Measurements from ENCODE around the gene APP. TPM values are rescaled to one million over a fixed set of nuclear protein-coding genes. Genes with fewer than 3 reads are reported as not detected.

The APP gene
- polyA plus RNA-seq, 4 donors, result 714 to 973 (median 831) TPM

DNA sequence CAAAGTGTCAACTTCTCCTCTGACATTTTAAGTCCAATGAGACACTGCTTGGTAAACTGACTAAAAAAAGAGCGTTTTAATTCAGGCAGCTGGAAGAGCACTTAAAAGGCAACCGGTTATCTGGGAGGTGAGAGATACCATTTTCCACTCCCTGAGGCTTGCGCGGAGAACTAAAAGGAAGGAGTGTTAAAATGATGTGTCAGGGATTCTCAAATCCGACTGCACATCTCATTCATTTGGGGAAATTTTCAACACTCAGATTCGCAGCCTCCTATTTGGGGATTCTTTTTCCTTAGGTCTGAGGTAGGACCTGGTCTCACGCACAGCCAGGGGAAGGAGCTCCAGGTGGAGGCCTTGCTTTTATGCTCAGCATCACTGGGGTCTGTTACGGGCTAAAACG, 281.9 kb downstream of the APP start:
- DNase-seq (ENCODE audit: low read depth in 4 of 4, low spot score in 3 of 4), result no peak

DNA sequence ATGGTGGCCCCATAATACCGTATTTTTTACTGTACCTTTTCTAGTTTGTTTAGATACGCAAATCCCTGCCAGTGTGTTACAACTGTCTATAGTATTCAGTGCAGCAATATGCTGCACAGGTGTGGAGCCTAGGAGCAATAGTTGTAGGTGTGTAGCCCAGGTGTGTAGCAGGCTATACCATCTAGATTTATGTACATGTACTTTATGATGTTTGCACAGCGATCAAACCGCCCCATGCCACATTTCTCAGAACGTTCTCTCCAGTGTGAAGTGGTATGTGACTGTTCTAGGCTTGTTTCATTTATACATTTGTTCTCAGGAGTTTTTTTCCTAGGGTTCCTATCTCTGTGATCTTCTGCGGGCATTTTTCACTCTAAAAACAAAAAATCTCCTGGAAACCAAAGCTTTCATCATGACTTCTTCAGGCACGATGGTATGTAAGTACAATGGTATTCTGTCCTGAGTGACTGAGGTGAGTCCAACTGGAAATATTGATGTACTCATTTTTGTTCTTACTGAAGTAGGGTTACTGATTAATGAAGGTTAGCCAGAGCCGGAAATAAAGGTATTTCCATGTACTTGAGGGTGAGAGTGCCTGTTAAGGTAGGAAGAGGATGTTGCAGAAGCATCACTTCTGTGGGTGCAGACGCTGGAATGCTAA, 282.8 kb downstream of the APP start:
- no peak for DNase-seq (ENCODE audit: low read depth in 4 of 4, low spot score in 3 of 4)

DNA sequence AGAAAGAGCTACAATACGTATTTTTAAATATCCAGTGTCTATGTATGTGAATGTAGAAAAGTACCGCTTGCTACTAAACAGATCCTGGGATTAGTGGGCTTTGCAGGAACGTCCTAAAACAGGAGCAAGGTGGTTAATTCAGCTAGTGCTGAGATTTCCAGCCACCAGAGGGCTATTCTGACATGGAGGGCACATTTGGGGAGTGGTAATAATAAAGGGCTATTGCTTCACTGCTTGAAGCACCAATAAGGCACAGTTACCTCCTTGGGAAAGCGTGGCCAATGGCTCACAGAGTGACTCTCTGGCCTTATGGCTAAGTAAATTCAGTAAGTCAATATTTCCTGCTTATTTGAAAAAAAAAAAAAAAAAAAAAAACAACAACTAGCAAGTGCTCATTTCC, 283.4 kb downstream of the APP start:
- no peak for DNase-seq (ENCODE audit: low read depth in 4 of 4, low spot score in 3 of 4)

DNA sequence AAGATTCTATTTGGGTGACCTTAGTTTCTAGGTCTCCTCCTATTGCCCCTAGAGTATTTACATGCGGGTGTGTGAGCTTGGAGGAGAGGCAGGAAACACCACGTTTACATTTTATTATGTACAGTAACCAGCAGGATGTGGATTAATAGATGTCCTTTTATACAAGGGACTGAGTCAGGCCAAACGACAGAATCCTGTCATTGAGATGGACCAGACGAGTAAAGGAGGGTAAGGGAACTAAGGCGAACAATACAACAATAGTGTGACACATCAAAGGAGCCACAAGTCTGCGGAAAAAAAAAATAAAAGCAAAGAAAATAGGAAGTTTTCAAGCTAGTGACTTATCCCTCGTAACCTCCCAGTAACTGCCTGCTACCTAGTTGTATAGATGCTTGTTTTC, 284.7 kb downstream of the APP start:
- DNase-seq (ENCODE audit: low read depth in 4 of 4, low spot score in 3 of 4), result no peak

DNA sequence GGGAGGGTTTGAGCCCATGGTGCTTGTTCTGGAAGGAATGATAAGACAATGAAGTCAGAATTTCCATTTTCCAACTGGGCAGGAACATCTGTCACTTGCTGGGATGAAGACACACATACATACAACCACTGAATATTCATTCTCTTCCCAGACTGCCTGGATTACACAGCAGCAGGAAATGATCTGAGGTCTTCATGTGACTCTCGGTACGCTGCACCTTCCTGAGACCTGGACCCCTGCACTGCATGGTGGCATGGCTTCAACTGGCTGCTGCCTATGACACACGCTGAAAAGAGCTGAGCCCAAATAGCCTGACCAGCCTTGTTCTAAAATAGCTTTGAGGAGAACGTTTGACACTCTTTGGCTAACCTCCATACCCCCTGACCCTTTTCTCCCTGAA, 285.2 kb downstream of the APP start:
- no peak for DNase-seq (ENCODE audit: low read depth in 4 of 4, low spot score in 3 of 4)

DNA sequence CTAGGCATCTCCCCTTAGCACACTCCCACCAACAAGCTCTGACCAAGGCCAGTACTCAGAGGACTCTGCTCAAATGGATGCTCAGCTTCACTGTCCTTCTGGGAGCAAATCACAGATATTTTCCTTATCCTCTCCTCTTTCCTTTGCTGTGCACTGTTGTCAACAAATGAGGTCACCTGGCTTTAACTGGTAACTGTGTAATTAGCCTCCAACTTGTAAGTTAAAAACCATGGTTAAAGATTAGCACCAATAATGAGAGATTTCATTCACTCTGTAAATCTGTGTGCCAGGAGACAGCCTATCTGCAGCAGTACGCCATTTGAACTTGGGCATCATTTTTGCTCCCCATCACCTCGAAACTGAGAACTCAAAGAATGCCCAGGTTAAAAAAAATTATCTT, 286.3 kb downstream of the APP start:
- DNase-seq (ENCODE audit: low read depth in 4 of 4, low spot score in 3 of 4), result no peak

DNA sequence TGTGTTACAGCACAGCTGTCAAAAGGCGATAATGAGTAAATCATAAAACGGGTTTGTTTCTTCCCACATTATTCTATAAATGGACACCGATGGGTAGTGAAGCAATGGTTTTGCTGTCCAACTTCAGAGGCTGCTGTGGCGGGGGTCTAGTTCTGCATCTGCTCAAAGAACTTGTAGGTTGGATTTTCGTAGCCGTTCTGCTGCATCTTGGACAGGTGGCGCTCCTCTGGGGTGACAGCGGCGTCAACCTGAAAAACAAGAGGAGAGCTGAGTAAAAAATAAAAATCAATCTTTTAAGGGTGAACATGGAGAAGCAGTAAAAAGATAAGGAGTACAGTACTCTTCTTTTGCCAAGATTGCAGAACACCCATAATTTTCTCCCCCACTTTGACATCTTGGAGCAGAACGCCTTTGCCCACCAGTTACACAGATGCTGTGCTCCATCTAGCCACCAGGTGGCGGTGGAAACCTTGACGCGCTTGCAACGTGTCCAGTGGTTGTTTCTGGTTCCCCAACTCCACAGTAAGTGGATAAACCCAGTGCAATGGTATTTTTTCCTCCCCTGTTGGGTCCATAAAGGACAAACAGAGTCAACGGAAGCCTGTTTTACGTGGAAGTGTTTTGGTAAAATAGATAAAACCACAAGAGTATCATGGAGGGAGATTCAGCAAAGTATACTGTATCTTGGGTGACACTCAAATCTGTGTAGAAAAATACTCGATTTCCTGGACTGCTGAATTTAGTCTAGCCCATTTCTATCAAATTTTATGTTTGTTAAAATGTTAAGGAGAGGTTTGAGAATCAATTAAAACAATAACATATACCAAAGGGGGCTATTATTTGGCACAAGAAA, 288.8 kb downstream of the APP start:
- no peak for DNase-seq (ENCODE audit: low read depth in 4 of 4, low spot score in 3 of 4)

DNA sequence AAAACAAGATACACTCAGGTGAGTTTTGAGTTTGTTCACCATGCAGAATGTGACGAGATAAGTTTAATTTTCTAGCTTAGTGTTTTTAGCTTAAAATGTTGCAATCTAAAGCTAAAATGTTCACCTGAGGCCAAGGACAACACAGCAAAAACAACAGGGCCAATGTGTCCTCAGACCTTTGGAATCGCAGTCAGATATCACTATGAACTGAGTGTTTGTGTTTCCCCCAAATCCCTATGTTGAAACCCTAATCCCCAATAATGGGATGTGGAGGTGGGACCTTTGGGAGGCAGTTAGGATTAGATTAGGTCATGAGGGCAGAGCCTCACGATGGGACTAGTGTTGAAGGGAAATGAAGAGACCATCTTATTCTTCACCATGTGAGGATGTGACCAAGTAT, 291.4 kb downstream of the APP start:
- DNase-seq (ENCODE audit: low read depth in 4 of 4, low spot score in 3 of 4), result no peak

DNA sequence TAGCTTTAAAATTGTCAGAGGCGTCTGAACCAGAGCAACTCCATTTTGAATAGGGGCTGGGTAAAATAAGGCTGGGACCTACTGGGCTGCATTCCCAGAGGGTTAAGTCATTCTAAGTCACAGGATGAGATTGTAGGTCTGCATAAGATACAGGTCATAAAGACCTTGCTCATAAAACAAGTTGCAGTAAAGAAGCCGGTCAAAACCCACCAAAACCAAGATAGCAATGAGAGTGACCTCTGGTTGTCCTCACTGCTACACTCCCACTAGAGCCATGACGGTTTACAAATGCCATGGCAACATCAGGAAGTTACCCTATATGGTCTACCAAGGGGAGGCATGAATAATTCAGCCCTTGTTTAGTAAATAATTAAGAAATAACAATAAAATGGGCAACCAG, 292.2 kb downstream of the APP start:
- DNase-seq (ENCODE audit: low read depth in 4 of 4, low spot score in 3 of 4), result no peak

DNA sequence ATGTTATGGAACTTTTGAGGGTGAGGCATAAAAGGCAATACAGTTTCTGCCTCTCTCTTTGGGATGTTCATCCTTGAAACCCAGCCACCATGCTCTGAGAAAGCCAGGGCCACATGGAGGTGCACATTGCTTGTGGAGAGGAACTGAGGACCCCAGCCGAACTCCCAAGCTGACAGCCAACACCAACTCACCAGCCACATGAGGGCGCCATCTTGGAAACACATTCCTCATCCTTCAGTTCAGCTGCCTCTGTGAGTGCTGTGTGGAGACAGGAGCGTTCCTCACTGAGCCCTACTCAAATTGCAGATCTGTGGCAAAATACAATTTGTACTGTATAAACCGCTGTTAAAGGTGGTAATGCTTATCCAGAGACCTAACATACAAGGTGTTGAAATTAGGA, 298.3 kb downstream of the APP start:
- no peak for DNase-seq (ENCODE audit: low read depth in 4 of 4, low spot score in 3 of 4)

DNA sequence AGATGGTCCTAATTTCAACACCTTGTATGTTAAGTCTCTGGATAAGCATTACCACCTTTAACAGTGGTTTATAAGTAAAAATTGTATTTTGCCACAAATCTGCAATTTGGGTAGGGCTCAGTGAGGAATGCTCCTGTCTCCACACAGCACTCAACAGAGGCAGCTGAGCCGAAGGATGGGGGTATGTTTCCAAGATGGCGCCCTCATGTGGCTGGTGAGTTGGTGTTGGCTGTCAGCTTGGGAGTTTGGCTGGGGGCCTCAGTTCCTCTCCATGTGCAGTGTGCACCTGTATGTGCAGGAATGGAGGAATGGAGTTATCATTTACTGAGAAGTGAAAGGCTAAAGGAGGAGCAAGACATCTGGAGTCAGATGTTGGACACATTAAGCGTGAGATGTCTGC, 299.0 kb downstream of the APP start:
- DNase-seq (ENCODE audit: low read depth in 4 of 4, low spot score in 3 of 4), result no peak

DNA sequence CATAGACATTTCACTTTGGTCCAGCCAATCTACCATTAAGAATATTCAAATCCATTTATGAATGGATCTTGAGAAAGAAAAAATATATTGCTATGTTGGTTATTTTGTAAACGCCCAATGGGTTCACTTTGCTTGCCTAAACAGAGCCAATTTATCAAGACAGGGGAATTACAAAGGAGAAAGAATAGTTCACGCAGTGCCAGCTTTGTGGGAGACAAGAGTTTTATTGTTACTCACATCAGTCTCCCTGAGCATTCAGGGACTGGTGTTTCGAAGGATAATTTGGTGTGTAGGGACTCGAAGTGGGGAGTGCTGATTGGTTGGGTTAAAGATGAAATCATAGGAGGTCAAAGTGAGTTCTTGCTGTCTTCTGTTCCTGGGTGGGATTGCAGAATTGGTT, 300.5 kb downstream of the APP start:
- DNase-seq (ENCODE audit: low read depth in 4 of 4, low spot score in 3 of 4), result no peak

DNA sequence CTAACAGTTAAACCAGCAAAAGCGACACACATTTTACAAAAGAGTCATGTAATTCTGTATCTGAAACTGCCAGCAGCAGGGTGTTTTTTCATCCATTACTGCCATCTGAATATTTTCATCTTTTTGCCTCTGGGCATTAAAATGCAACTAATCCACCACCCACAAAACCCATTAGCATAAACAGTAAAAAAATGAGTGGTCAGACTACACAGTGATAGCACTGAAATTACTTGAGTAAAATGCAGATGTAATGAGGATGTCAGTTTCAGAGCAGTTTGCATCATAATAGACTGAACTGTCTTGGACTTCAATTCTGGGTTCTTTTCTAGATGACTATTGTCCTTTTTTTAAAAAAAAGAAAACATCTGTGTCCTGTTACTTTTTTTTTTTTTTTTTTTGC, 303.5 kb downstream of the APP start:
- no peak for DNase-seq (ENCODE audit: low read depth in 4 of 4, low spot score in 3 of 4)

DNA sequence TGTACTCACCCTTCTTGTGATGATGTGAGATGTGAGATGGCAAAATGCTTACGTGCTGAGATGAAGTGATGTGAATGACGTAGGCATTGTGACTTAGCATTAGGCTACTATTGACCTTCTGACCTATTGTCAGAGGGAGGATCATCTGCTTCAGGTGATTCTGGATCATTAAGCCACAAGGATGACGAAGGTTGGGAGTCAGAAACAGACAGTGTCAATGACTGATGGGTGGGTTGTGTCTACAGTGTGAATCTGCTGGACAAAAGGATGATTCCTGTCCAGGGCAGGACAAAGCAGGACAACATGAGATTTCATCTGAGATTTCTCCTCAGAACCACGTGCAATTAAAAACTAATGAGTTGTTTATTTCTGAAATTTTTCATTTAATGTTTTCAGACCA, 306.8 kb downstream of the APP start:
- no peak for DNase-seq (ENCODE audit: low read depth in 4 of 4, low spot score in 3 of 4)

DNA sequence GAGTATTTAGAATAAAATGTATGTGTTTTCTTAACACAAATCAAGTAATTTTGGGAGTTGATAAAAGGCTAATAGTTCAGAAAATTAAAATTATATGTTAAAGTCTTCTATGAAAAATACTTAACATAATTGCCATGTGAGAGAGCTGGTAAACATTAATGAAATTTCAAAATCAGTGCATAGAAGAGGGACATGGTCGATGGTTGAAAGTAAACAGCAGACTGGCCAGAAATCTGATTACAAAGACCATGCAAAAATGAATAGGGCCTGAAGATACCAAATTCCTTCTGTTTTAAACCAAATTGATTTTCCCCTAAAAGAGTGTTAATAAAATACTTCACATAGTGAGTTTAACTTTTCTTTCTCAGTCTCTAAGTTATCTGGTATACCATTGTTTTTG, 307.5 kb downstream of the APP start:
- no peak for DNase-seq (ENCODE audit: low read depth in 4 of 4, low spot score in 3 of 4)

DNA sequence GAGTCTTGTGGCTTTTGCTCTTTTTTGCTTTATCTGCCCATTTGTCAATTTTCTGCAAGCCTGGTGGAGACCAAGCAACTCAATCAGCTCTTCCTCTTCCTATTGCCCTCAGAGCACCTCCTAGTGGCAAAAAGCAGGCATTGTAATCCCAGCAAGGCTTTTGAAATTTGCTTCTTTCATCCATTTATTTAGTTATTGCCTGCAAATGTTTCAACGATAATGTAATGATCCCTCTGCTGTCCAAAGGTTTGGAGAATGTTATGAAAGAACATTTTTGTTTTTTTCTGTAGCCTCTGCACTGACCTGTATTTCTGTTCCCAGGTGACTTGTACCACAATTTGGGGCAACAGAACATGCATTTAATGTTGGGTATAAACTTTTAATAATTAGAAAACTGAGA, 308.0 kb downstream of the APP start:
- DNase-seq (ENCODE audit: low read depth in 4 of 4, low spot score in 3 of 4), result no peak

DNA sequence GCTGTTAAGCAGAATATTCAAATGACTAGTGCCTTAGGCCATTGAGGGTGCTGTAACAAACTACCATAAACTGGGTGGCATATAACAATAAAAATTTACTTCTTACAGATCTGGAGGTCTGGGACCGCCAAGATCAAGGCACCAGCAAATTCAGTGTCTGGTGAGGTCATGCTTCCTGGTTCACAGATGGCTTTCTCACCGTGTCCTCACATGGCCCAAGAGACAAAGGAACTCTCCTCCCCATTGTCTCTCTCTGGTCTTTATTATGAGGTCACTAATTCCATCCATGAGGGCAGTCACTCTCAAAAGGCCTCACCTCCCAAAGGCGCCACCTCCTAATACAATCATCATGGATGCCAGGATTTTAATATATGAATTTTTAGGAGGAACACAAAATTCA, 308.5 kb downstream of the APP start:
- no peak for DNase-seq (ENCODE audit: low read depth in 4 of 4, low spot score in 3 of 4)

DNA sequence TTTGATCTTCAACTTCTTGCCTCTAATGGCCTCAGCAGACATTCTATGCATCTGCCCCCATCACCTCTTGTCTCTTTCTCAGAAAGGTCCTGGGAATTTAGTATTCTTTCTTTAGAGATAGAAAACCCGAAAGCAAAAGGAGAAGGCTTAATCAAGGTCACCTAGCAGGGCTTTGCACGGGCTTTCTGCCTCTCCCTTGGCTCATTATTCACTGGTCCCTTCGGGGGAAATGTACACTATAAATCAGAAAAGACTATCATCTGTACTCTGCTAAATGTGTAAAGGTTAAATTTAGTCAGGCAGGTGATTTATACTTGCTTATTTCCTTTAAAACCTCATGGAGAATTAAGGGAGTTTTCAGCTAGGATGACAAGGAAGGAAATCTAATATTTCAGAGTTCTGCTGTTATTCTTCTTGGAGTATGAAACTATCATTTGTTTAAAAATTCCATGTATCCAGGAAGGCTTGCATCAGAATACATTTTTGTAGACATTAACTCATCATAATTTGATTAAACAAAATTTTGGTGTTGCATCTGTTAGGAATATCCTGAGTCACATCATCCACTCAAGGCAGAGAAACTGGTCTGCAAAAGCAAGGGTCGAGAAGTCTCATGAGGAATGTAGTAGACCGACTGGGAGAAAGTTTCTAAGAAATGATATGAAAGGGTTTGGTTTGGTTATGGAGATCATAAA, 311.2 kb downstream of the APP start:
- no peak for DNase-seq (ENCODE audit: low read depth in 4 of 4, low spot score in 3 of 4)

DNA sequence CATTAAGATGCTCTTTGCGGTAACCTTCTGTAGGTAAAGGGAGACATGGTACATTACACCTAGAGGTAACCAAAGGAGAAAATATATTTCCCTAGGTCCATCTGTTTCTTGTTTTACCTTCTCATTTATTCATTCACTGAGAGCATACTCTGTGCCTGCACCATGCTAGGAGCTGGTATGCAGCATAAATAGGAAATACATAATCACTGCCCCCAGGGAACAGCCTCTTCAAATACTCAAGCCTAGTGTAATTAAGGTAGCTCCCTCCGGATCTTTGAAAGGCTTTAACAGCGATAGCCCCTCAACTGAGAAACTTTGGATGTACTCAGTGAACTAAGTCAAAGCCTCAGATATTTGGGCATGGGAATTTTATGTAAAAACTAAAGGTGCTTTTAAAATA, 312.2 kb downstream of the APP start:
- no peak for DNase-seq (ENCODE audit: low read depth in 4 of 4, low spot score in 3 of 4)

DNA sequence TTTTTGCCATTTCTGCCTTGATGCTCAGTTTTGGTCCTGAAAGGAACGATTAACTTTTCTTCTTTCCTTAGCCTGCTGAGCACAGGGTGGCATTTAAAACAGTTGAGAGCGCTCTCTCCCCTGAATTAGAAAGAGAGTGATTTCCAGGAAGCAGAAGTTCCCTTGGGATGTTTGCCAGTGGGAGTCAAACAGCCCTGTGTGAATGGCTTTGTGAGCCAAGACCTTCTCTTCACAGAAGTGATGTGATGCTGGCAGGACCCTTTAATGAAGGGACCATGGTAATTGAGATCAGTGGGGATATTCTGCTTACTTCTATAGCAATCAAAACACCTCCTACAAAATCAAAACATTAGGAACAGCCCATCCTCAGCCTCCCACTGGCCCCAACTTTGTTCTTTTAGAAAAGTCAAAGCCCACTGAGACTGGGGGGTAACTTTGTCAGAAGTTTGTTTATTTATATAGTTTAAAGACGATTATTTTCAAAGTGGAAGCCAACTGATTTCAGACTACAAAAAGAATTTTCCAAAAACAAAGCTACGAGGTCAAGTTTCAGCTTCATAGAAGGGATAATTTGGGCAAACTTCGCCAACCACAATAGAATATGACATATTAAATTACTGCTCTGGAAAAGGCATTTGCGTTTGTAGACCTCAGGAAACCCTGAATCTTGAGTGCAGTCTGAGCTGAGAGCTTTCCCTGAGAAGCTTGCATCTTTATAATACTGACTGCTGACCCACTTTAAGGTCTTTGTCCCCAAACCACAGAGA, 313.1 kb downstream of the APP start:
- no peak for DNase-seq (ENCODE audit: low read depth in 4 of 4, low spot score in 3 of 4)

DNA sequence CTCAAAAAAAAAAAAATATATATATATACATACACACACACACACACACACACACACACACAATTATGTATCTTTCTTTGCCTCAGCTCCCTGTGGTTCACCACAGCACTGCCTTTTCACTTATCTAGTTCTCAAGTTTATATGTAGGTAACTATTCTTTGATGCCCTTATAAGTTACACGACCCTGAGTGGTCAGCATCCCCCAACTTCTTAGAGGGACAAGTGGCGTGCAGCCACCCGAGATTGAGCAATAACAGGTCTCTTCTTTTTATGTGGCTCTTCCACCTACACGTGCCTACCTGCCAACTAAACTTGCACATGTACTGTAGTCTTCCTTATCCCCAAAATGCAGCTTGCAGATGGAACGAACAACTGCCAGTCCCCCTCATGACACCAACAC, 315.0 kb downstream of the APP start:
- DNase-seq (ENCODE audit: low read depth in 4 of 4, low spot score in 3 of 4), result no peak

All from left renal pelvis (tissue), 4 donors.